Activated T-helper 17 cell treated with anti-CD3 and anti-CD28 coated beads, Interleukin-2, amount 50 U/mL, for 72 hours (primary cell): ENCODE results near the gene CATSPERD. TPM values are rescaled to one million over a fixed set of nuclear protein-coding genes. Genes with fewer than 3 reads are reported as not detected.
"Not testable (repeated sequence)": the region's sequence is repeated elsewhere in the genome, so short reads cannot be mapped to it uniquely, and the experiment has no call there.

Experiments
- ATAC-seq: fragments of 150-1000 bp; cut with Tn5 transposase; replicated peaks from 2 replicates; pipeline ENCODE4 v1.10.0; 2021; ENCODE audit warnings: mild to moderate bottlenecking, moderate library complexity
- H3K27ac Mint-ChIP-seq: one replicate; pipeline ENCODE4 v1.8.0; 2022; ENCODE audit warnings: mixed read lengths
- H3K27me3 Mint-ChIP-seq: one replicate; pipeline ENCODE4 v1.8.0; 2022; ENCODE audit warnings: mixed read lengths
- H3K36me3 Mint-ChIP-seq: one replicate; pipeline ENCODE4 v1.8.0; 2022; ENCODE audit warnings: low read depth, mild to moderate bottlenecking, mixed read lengths
- H3K4me1 Mint-ChIP-seq: one replicate; pipeline ENCODE4 v1.8.0; 2022; ENCODE audit warnings: mixed read lengths
- H3K4me3 Mint-ChIP-seq: one replicate; pipeline ENCODE4 v1.8.0; 2022; ENCODE audit warnings: mild to moderate bottlenecking, mixed read lengths
- H3K9me3 Mint-ChIP-seq: one replicate; pipeline ENCODE4 v1.8.0; 2022; ENCODE audit warnings: mixed read lengths
- total RNA-seq, 2 donors: library from RNA; stranded (reverse); gene quantifications; one replicate each; pipeline ENCODE4 v1.2.3, GENCODE V29; 2022

CATSPERD gene
- total RNA-seq, 2 donors from 2014 or later = not detected

- ATAC-seq = no peak
- Mint-ChIP-seq H3K36me3 (peaks cover 75% of the 10 kb centered on the region), H3K4me3 (peak overlapping the region; percentile 99), H3K27ac (peak overlapping the region; percentile 99), H3K9me3 (no peaks in the 10 kb centered on the region), H3K27me3 (no peaks in the 10 kb centered on the region), H3K4me1 (peaks cover 4% of the 10 kb centered on the region)
Observed at GRCh38 chr19:5692723-5693194, 27.7 kb upstream of the CATSPERD start.

- H3K9me3 Mint-ChIP-seq = no peaks in the 10 kb centered on the region
Observed at GRCh38 chr19:5693195-5694166, 27.0 kb upstream of the CATSPERD start.

GRCh38 chr19:5694167-5694955 lies 26.1 kb upstream of the CATSPERD start:
- H3K27me3 Mint-ChIP-seq = no peaks in the 10 kb centered on the region
- peak overlapping the region; percentile 99 for H3K27ac Mint-ChIP-seq
- ATAC-seq = no peak
- peaks cover 87% of the 10 kb centered on the region for H3K36me3 Mint-ChIP-seq
- no peaks in the 10 kb centered on the region for H3K9me3 Mint-ChIP-seq
- peak overlapping the region; percentile 99 for H3K4me3 Mint-ChIP-seq
- peaks cover 4% of the 10 kb centered on the region for H3K4me1 Mint-ChIP-seq

More at GRCh38 chr19:5693195-5694166, 27.0 kb upstream of the CATSPERD start:
- Mint-ChIP-seq H3K4me1 (peaks cover 4% of the 10 kb centered on the region), H3K36me3 (peaks cover 78% of the 10 kb centered on the region), H3K4me3 (peak overlapping the region; percentile 99), H3K27ac (peak overlapping the region; percentile 99), H3K27me3 (no peaks in the 10 kb centered on the region)
- no peak for ATAC-seq

DNA sequence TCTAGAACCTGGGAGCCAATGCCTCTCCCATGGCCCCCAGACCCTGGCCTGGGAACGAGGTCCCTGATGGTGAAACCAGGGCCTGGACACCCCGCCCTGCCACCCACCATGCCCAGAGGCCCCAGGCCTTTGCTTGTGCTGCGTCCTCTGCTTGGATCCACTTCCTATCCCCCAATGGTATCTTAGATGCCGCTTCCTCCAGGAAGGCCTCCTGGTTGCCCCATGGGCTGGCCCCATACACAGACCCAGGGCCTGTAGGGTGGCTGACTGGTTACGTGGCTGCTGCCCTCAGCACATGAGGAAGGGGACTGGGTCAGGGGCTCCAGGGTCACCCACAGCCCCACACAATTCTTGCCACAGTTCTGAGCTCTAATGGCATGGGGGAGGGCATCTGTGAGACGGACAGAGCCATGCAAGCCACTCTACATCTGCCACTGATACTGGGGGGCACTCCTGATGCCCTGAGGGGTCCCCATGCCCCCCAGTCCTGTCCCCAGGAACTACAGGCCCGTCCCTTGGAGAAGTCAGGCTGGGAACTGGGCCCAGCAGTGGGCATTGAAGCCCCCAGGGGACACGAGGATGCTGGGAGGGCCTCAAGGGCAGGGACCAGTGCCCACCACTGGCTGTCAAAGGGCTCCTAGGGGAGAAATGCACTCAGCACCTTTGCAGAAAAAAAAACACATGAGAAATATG lies 25.3 kb upstream of the CATSPERD start:
- H3K27ac Mint-ChIP-seq = peak overlapping the region; percentile 99
- peak overlapping the region; percentile 99 for H3K4me3 Mint-ChIP-seq

DNA sequence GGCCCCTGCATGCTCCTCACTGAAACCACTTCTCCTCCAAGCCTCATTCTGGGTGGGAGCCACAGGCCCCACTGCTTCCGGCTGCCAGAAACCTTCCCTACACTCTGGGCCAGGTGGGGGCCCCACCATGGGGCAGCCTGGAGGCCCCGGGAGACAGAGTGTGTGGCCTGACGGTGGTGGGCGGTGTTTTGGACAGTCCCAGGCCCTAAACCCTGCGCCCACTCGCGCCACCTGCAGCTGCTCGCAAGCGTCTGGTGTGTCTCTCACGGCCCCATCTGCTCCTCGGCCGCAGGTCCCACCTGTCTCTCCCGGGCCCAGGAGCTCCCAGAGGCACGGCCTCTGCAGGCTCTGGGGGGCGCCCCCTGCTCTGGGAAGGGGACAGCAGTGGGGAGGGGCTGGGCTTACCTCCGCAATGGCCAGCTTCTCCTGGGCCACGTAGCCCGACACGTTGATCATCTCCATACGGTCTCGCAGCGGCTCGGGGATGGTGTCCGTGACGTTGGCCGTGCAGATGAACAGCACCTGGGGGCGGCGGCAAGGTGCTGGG lies 24.7 kb upstream of the CATSPERD start:
- H3K36me3 Mint-ChIP-seq = peaks cover 86% of the 10 kb centered on the region
- no peaks in the 10 kb centered on the region for H3K4me1 Mint-ChIP-seq
- no peak for ATAC-seq
- H3K27me3 Mint-ChIP-seq = no peaks in the 10 kb centered on the region
- no peaks in the 10 kb centered on the region for H3K9me3 Mint-ChIP-seq
- no peak overlapping the region for H3K27ac Mint-ChIP-seq
- no peak overlapping the region for H3K4me3 Mint-ChIP-seq

More for the DNA sequence above, 25.3 kb upstream of the CATSPERD start:
- Mint-ChIP-seq H3K27me3 (no peaks in the 10 kb centered on the region), H3K36me3 (peaks cover 86% of the 10 kb centered on the region), H3K4me1 (peaks cover under 1% of the 10 kb centered on the region), H3K9me3 (no peaks in the 10 kb centered on the region)
- no peak for ATAC-seq

DNA sequence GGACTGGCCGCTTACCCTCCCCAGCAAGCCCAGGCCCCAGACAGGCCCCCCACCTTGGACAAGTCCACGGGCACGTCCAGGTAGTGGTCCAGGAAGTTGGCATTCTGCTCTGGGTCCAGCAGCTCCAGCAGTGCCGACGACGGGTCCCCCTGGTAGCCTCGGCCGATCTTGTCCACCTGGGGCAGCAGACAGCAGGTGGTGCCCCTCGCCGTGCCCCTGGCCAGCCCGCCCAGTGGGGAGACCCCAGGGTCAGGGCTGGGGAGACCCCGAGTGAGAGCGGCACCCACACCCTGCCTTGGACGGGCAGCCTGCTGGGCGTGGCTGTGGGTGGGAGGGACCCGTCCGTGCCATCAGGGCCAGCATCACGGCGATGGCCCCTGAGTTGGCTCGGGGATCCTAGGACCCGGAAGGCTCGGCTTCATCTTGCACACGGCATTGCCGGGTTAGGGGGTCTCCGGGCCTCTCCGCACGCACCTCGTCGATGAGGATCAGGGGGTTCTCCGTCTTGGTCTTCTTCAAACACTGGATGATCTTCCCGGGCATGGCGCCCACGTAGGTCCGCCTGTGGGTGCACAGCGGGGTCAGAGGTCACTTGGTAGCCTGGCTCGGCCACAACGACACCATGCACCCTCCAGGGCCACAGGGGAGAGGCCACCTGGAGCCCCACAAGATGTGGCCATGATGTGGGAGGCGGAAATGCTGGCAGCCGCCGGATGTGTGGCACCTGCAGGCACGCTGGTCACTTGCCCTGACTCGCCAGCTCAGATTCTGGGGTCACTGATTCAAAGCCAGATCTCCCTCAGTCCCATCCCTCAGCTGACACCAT lies 24.0 kb upstream of the CATSPERD start:
- H3K27me3 Mint-ChIP-seq = no peaks in the 10 kb centered on the region
- no peaks in the 10 kb centered on the region for H3K4me1 Mint-ChIP-seq
- H3K9me3 Mint-ChIP-seq = no peaks in the 10 kb centered on the region
- H3K27ac Mint-ChIP-seq = peak overlapping the region; percentile 38
- peaks cover 86% of the 10 kb centered on the region for H3K36me3 Mint-ChIP-seq
- H3K4me3 Mint-ChIP-seq = no peak overlapping the region
- no peak for ATAC-seq

DNA sequence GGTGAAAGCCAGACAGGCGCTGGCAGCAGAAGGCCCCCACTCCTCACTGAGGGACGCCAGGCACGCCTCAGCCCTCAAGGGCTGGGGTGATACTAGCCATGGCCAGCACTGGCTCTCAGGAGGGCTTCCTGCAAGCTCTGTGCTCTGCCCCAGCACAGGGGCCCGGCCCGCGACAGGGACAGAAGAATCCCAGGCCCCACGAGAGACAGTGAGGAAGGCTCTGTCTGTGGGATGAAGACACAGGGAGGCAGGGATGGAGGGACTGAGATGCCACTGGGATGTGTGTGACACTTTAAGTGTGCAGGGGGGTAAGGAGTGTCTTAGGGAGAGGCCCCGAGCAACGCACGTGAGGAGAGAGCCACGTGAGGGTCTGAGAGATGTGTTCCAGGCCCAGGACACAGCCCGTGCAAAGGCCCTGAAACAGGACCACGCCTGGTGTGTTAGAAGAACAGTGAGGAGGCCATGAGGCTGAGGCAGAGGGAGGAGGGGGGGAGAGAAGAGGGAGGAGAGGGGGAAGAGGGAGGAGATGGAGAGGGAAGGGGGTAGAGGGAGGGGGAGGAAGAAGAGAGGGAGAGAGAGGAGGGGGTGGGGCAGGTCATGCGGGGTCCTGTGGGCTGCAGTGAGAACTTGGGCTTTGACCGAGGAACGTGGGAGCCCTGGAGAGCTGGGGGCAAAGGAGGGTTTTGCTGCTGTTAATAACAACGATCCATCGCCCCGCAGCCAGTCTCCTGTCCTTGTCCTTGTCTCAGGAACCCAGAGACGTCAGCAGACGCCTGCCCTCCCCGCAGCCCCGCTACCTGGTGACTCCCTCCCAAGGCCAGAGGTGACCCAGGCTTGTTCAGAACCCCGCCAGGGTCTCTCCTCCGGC lies 23.2 kb upstream of the CATSPERD start:
- ATAC-seq = no peak
- no peak overlapping the region for H3K4me3 Mint-ChIP-seq

DNA sequence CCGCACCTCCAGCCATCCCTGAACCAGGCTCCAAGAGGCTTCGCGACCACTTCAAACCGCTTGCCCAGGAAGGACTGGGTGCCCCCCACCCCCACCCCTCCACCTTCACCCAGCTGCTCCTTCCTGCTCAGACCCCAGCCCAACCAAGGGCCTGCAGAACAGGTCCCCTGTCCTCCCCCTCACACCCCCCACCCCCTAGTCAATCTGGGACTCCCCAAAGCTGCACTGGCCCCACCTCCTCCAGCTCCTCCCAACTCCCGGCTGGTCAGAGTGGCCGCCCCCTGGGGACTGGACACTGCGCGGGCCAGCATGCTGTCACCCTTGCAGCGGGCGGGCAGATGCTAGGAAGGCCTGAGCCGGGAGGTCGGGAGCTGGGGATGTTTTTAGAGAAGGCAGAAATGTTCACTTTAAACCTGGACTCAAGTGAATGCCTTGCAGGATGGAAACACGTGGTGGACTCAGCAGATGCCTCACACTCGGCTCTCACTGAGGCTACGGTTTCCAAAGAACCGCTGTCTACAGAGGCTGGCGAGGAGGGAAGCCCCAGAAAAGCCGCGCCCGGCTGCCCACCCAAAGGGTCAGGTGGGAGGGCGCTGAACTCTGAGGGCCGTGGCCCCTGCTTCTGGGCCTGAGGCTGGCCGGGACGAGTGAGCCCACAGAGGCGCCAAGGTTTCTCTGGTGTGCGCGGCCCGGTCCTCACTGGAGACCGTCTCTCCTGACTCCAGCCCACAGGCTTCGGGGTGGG lies 22.4 kb upstream of the CATSPERD start:
- Mint-ChIP-seq H3K9me3 (no peaks in the 10 kb centered on the region), H3K27ac (no peak overlapping the region), H3K4me1 (peaks cover under 1% of the 10 kb centered on the region), H3K27me3 (no peaks in the 10 kb centered on the region), H3K36me3 (peaks cover 81% of the 10 kb centered on the region), H3K4me3 (no peak overlapping the region)
- ATAC-seq = no peak

More for the DNA sequence above, 23.2 kb upstream of the CATSPERD start:
- peaks cover 84% of the 10 kb centered on the region for H3K36me3 Mint-ChIP-seq
- H3K9me3 Mint-ChIP-seq = no peaks in the 10 kb centered on the region
- peak overlapping the region; percentile 38 for H3K27ac Mint-ChIP-seq
- no peaks in the 10 kb centered on the region for H3K27me3 Mint-ChIP-seq
- no peaks in the 10 kb centered on the region for H3K4me1 Mint-ChIP-seq

DNA sequence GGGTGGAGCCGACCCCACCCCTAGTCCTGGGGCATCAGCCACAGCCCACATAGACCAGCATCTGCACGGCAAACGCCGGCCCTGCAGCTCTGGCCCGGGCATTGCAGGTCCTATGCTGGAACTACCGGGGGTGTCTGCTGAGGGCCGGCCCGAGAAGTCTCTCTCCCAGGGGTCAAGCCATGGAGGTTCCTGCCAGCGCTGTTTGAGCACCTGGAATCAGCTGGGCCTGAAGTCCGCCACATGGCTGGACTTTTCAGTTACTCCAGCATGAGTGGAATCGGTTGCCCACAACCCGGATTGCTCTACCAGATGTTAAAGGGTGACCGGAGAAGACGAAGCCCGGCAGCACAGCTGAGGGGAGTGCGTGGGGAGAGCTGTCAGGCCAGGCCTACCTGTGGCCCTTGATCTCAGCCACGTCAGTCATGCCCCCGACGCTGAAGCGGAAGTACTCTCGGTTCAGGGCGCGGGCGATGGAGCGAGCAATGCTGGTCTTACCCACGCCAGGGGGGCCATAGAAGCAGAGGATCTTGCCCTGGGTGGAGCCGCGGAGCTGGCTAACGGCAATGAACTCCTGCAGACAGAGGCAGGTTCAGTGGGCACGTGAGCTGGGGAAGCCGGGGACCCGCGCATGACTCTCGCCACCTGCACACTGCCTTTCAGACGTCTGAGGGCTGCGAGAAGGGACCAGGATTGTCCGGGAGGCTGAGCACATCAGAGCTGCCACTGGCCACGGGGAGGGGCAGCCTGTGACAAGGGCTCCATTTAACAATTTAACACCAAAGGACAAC lies 21.6 kb upstream of the CATSPERD start:
- peaks cover 81% of the 10 kb centered on the region for H3K36me3 Mint-ChIP-seq
- ATAC-seq = no peak
- no peak overlapping the region for H3K4me3 Mint-ChIP-seq
- peaks cover 5% of the 10 kb centered on the region for H3K4me1 Mint-ChIP-seq
- no peaks in the 10 kb centered on the region for H3K27me3 Mint-ChIP-seq
- H3K9me3 Mint-ChIP-seq = no peaks in the 10 kb centered on the region
- peak overlapping the region; percentile 22 for H3K27ac Mint-ChIP-seq

- no peak overlapping the region for H3K4me3 Mint-ChIP-seq
- no peaks in the 10 kb centered on the region for H3K9me3 Mint-ChIP-seq
- no peaks in the 10 kb centered on the region for H3K27me3 Mint-ChIP-seq
- peaks cover 5% of the 10 kb centered on the region for H3K4me1 Mint-ChIP-seq
- ATAC-seq = no peak
- H3K27ac Mint-ChIP-seq = no peak overlapping the region
- peaks cover 80% of the 10 kb centered on the region for H3K36me3 Mint-ChIP-seq
Observed at GRCh38 chr19:5700455-5701092, 19.9 kb upstream of the CATSPERD start.

DNA sequence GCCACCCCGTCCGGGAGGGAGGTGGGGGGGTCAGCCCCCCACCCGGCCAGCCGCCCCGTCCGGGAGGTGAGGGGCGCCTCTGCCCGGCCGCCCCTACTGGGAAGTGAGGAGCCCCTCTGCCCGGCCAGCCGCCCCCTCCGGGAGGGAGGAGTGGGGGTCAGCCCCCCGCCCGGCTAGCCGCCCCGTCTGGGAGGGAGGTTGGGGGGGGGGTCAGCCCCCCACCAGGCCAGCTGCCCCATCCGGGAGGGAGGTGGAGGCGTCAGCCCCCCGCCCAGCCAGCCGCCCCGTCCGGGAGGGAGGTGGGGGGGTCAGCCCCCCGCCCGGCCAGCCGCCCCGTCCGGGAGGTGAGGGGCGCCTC lies 18.4 kb upstream of the CATSPERD start:
- ATAC-seq, H3K9me3 Mint-ChIP-seq, H3K27me3 Mint-ChIP-seq, H3K4me3 Mint-ChIP-seq, H3K4me1 Mint-ChIP-seq, H3K27ac Mint-ChIP-seq: not testable (repeated sequence)
- H3K36me3 Mint-ChIP-seq = peaks cover 85% of the 10 kb centered on the region
